ENCODE measurements around the gene HSPB6.

DNA sequence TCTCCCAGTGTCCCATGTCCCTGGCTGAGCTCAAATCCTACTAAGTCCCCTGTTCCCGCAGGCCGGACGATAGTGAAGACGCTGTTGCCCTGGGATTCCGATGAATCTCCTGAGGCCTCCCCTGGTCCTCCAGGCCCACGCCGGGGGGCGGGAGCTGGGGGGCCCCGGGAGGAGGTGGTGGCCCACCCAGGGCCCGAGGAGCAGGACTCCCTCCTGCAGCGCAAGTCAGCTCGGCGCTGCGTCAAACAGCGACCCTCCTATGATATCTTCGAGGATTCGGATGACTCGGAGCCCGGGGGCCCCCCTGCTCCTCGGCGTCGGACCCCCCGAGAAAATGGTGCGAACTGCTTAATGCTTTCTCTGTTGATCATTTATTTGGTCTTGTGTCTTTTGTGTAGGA, 33.2 kb downstream of the HSPB6 start:
- TF ChIP-seq, protein P1, sequence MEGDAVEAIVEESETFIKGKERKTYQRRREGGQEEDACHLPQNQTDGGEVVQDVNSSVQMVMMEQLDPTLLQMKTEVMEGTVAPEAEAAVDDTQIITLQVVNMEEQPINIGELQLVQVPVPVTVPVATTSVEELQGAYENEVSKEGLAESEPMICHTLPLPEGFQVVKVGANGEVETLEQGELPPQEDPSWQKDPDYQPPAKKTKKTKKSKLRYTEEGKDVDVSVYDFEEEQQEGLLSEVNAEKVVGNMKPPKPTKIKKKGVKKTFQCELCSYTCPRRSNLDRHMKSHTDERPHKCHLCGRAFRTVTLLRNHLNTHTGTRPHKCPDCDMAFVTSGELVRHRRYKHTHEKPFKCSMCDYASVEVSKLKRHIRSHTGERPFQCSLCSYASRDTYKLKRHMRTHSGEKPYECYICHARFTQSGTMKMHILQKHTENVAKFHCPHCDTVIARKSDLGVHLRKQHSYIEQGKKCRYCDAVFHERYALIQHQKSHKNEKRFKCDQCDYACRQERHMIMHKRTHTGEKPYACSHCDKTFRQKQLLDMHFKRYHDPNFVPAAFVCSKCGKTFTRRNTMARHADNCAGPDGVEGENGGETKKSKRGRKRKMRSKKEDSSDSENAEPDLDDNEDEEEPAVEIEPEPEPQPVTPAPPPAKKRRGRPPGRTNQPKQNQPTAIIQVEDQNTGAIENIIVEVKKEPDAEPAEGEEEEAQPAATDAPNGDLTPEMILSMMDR (conservative IDR thresholded peaks at IDR 0.05; ENCODE audit: low read length) = no peak
- TF ChIP-seq EZH2phosphoT487 (IDR thresholded peaks at IDR 0.05; ENCODE audit: borderline replicate concordance) = no peak
